BJ (cell line): Measurements from ENCODE around the gene ADRA2B. TPM values are rescaled to one million over a fixed set of nuclear protein-coding genes. Genes with fewer than 3 reads are reported as not detected.

Source experiments
- CTCF ChIA-PET: fragments of 350-600 bp; formaldehyde crosslinking; extraction: SDS; loops from one replicate; lab custom pipeline; 2021; ENCODE audit warnings: antibody characterized with exemption, inconsistent platforms; lab: Yijun Ruan, JAX
- POLR2A ChIA-PET: fragments of 300-600 bp; sonication (Branson Sonifier 250); formaldehyde crosslinking; extraction: SDS; loops from one replicate; lab custom pipeline; 2021; ENCODE audit warnings: antibody characterized with exemption; lab: Charles Lee
- DNase-seq: peaks from one replicate; pipeline ENCODE4 v3.0.0-alpha.2; 2011; ENCODE audit warnings: low read depth
- H3K27me3 ChIP-seq: 2 replicates; pipeline ENCODE4 v1.6.0; 2011; ENCODE audit warnings: low read length; ENCODE audit not compliant: control insufficient read depth, insufficient read depth
- H3K36me3 ChIP-seq: 2 replicates; pipeline ENCODE4 v1.5.1; 2011; ENCODE audit warnings: low read length; ENCODE audit not compliant: control insufficient read depth, insufficient read depth
- H3K4me3 ChIP-seq: 2 replicates; pipeline ENCODE4 v1.5.1; 2011; ENCODE audit warnings: low read depth, mild to moderate bottlenecking, control low read depth, low read length
- CTCF ChIP-seq: IDR thresholded peaks from 2 replicates; pipeline ENCODE4 v1.5.1; 2011; ENCODE audit warnings: low read depth, mild to moderate bottlenecking, control low read depth, inconsistent platforms, low read length, moderate library complexity; ENCODE audit not compliant: insufficient read depth
- polyA plus RNA-seq: library from polyadenylated mRNA; depleted of rRNA; stranded (reverse); fragments of >200 nt; gene quantifications from 2 replicates; pipeline ENCODE4 v1.2.3, GENCODE V29; 2011

ADRA2B gene
- polyA plus RNA-seq, 1 experiment = not detected

- H3K4me3 ChIP-seq = no peak overlapping the region
- no peak for TF ChIP-seq CTCF
- no peaks in the 10 kb centered on the region for H3K27me3 ChIP-seq
- no peaks in the 10 kb centered on the region for H3K36me3 ChIP-seq
- ChIA-PET CTCF (interaction anchor here (1.2 to 2.8 kb wide), 4 partner anchors 12 to 110 kb away, joined by 4 to 25 read pairs (median 4); partner anchors contain the start of gene ADRA2B), POLR2A (no interaction called here)
- DNase-seq = no peak
These were observed 13.7 kb downstream of the ADRA2B start for GRCh38 chr2:96102596-96103186.

- H3K4me3 ChIP-seq = no peak overlapping the region
- CTCF ChIA-PET = interaction anchor here (1.5 to 2.8 kb wide), 2 partner anchors 16 to 78 kb away, joined by 4 to 25 read pairs; partner anchors contain the start of gene ADRA2B
- no peaks in the 10 kb centered on the region for H3K27me3 ChIP-seq
- DNase-seq = no peak
- H3K36me3 ChIP-seq = no peaks in the 10 kb centered on the region
- POLR2A ChIA-PET = no interaction called here
- no peak for TF ChIP-seq CTCF
These were observed 15.5 kb downstream of the ADRA2B start for GRCh38 chr2:96100893-96101304.

GRCh38 chr2:96099861-96100798 lies 16.2 kb downstream of the ADRA2B start:
- TF ChIP-seq CTCF = no peak
- POLR2A ChIA-PET = no interaction called here
- no peaks in the 10 kb centered on the region for H3K27me3 ChIP-seq
- CTCF ChIA-PET = interaction anchor here (0.6 to 2.8 kb wide), 2 partner anchors 8 to 17 kb away, joined by 3 to 25 read pairs; partner anchors contain the start of gene ADRA2B
- no peaks in the 10 kb centered on the region for H3K36me3 ChIP-seq
- no peak for DNase-seq
- no peak overlapping the region for H3K4me3 ChIP-seq

- H3K27me3 ChIP-seq = no peaks in the 10 kb centered on the region
- POLR2A ChIA-PET = no interaction called here
- H3K36me3 ChIP-seq = no peaks in the 10 kb centered on the region
- H3K4me3 ChIP-seq = no peak overlapping the region
- no peak for DNase-seq
- CTCF ChIA-PET = interaction anchor here (1.8 kb wide), 1 partner anchor 18 kb away, joined by 9 read pairs; the partner anchor contains the start of gene ADRA2B
- no peak for TF ChIP-seq CTCF
These were observed 17.3 kb downstream of the ADRA2B start for GRCh38 chr2:96098900-96099590.
